Mesothelial cell of epicardium (in vitro differentiated cells): ENCODE measurements around the gene PCSK6. TPM values are rescaled to one million over a fixed set of nuclear protein-coding genes. Genes with fewer than 3 reads are reported as not detected.

ENCODE experiments used
- DNase-seq, 2 experiments: peaks; one replicate each; pipeline ENCODE4 v3.0.0; 2021; ENCODE audit warnings: low spot score in 2 of 2; ENCODE audit not compliant: unreplicated experiment in 2 of 2
- H3K27ac Mint-ChIP-seq: 2 replicates; pipeline ENCODE4 v1.8.0; 2021; ENCODE audit warnings: mixed read lengths
- H3K27me3 Mint-ChIP-seq: 2 replicates; pipeline ENCODE4 v1.8.0; 2021; ENCODE audit warnings: low read depth, mixed read lengths
- H3K36me3 Mint-ChIP-seq: 2 replicates; pipeline ENCODE4 v1.8.0; 2021; ENCODE audit warnings: mixed read lengths
- H3K4me1 Mint-ChIP-seq: 2 replicates; pipeline ENCODE4 v1.8.0; 2021; ENCODE audit warnings: mixed read lengths
- H3K4me3 Mint-ChIP-seq: 2 replicates; pipeline ENCODE4 v1.8.0; 2021; ENCODE audit warnings: mild to moderate bottlenecking, moderate library complexity, mixed read lengths
- H3K9me3 Mint-ChIP-seq: 2 replicates; pipeline ENCODE4 v1.8.0; 2021; ENCODE audit warnings: mixed read lengths
- total RNA-seq: library from RNA; stranded (reverse); gene quantifications from 3 replicates; pipeline ENCODE4 v1.2.1, GENCODE V29; 2021
- TF ChIP-seq, protein P1 (sequence below): fragments of 200-600 bp; sonication (generic); IDR thresholded peaks from one replicate; pipeline ENCODE4 v1.5.0; 2021; ENCODE audit warnings: antibody characterized with exemption; ENCODE audit not compliant: unreplicated experiment

Gene PCSK6
- total RNA-seq, 1 donor from 2014 or later, result 4.5 TPM

DNA sequence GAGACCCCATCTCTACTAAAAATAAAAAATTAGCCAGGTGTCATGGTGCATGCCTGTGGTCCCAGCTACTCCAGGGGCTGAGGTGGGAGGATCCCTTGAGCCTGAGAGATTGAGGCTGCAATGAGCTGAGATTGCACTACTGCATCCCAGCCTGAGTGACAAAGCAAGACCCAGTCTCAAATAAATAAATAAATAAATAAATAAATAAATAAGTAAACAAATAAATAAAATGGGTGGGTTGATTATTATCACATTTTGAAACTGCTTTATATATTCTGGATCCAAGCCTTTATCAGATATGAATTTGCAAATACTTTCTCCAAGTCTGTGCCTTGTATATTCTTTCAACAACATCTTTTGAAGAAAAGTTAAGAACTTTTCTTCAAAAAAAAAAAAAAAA, 22.2 kb upstream of the PCSK6 start:
- H3K36me3 Mint-ChIP-seq, result no peaks in the 10 kb centered on the region
- H3K4me3 Mint-ChIP-seq, result no peak overlapping the region
- H3K9me3 Mint-ChIP-seq, result peaks cover 19% of the 10 kb centered on the region
- no peak for DNase-seq
- peaks cover 28% of the 10 kb centered on the region for H3K27me3 Mint-ChIP-seq
- H3K4me1 Mint-ChIP-seq, result no peaks in the 10 kb centered on the region
- no peak overlapping the region for H3K27ac Mint-ChIP-seq
- TF ChIP-seq, protein P1, sequence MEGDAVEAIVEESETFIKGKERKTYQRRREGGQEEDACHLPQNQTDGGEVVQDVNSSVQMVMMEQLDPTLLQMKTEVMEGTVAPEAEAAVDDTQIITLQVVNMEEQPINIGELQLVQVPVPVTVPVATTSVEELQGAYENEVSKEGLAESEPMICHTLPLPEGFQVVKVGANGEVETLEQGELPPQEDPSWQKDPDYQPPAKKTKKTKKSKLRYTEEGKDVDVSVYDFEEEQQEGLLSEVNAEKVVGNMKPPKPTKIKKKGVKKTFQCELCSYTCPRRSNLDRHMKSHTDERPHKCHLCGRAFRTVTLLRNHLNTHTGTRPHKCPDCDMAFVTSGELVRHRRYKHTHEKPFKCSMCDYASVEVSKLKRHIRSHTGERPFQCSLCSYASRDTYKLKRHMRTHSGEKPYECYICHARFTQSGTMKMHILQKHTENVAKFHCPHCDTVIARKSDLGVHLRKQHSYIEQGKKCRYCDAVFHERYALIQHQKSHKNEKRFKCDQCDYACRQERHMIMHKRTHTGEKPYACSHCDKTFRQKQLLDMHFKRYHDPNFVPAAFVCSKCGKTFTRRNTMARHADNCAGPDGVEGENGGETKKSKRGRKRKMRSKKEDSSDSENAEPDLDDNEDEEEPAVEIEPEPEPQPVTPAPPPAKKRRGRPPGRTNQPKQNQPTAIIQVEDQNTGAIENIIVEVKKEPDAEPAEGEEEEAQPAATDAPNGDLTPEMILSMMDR, result no peak

DNA sequence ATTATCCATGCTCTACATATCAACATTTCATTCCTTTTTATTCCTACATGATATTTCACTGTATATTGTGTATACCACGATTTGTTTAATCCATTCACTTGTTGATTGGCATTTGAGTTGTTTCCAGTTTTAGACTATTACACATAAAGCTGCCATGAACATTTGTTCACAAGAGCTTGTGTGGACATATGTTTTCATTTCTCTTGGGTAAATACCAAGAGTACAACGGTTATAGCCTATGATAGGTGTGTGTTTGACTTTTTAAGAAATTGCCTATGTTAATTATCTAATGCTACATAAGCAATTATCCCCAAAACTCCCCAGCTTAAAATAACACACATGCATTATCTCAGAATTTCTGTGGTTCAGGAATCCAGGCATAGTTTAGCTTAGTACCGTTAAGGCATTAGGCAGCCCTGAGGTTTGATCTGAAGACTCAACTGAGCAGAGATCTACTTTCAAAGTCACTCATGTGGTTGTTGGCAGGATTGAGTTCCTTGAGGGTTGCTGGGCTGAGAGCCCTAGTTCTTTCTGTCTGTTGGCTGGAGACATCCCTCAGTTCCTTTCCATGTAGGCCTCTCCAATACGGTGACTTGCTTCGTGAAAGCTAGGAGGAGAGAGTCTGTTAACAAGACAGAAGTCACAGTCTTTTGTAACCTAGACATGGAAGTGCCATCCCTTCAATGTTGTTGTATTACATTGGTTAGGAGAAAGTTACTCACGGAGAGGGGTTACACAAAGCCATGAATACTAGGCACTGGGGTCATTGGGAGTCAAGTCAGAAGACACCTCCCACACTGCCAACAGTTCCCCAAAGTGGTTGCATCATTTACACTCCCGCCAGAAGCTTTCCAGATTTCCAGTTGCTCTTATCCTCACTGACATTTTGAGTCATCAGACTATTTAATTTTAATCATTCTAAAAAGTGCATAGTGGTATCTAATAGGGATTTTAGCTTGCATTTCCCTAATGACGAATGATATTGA, 21.0 kb upstream of the PCSK6 start:
- Mint-ChIP-seq H3K27ac (no peak overlapping the region), H3K27me3 (peaks cover 34% of the 10 kb centered on the region), H3K4me1 (no peaks in the 10 kb centered on the region), H3K9me3 (peaks cover 7% of the 10 kb centered on the region), H3K36me3 (no peaks in the 10 kb centered on the region), H3K4me3 (no peak overlapping the region)
- no peak for DNase-seq
- TF ChIP-seq, protein P1, result no peak

DNA sequence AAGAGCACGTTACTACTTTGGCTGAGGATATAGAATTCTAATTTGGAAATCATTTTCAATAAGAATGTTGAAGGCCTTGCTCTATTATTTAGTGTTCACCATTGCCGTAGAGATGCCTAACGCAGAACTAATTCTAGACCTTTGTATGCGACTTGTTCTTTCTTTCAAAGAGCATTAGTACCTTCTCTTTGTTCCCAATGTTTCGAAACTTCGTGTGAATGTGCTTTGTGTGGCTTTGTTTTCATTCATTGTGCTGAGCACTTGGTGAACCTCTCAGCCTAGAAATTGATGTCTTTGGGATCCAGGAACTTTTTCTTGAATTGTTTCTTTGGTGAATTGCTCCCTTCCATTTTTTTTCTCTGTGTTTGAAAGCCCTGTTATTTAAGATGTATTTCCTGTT, 19.8 kb upstream of the PCSK6 start:
- no peaks in the 10 kb centered on the region for H3K9me3 Mint-ChIP-seq
- H3K36me3 Mint-ChIP-seq, result no peaks in the 10 kb centered on the region
- no peak overlapping the region for H3K27ac Mint-ChIP-seq
- H3K4me1 Mint-ChIP-seq, result no peaks in the 10 kb centered on the region
- DNase-seq, result no peak
- TF ChIP-seq, protein P1, result no peak
- H3K27me3 Mint-ChIP-seq, result peaks cover 40% of the 10 kb centered on the region
- H3K4me3 Mint-ChIP-seq, result no peak overlapping the region

DNA sequence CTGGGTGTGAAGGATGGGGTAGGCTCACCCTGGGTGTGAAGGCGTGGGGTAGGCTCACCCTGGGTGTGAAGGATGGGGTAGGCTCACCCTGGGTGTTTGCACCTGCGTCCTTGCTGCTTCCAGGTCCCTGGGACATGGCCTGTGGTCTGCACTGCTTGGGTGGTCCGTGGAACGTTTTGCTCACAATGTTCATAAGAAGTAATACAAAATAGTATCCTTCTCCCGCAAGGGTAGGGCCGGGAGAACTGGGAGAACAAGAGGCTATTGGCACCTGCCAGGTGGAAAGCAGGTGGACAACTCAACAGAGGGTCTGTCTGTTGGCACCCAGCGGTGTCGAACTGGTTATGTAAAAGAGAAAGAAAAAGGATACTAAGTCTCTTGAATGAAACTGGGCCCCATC, 17.0 kb upstream of the PCSK6 start:
- TF ChIP-seq, protein P1, result no peak
- H3K4me1 Mint-ChIP-seq, result peaks cover 12% of the 10 kb centered on the region
- no peak for DNase-seq

DNA sequence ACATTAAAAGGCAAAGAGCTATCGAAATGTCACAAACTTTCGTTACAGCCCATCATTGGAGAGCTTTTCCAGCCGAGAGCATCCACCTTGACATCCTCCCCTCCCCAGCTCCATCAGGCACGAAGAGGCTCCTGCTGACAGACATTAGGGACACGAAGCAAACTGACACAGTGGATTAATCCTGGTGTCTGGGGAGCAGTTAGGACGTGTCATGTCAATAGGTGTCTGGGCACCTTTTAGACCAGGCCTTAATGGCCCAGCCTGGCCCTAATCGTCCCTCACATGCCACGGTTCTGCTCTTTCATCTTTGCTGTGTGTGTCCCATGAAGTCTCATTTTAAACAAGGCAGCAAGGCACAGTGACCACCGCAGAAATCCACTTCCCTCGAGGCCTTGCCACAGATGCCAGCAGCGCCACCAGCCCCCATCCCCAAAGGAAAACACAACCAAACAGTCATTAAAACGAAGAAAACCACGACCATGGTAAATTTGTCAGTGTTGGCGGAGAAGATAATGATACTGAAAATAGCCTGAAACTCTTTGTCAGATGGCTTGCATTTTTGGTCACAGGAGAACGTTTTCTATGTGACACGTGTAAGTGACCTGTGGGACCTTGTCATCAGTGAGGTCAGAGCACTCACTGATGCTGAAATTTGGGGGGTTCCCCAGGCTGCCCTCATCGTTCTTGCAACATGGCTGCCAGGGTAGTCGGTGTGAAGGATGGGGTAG, 16.3 kb upstream of the PCSK6 start:
- TF ChIP-seq, protein P1, result no peak
- H3K4me3 Mint-ChIP-seq, result no peak overlapping the region

More for the DNA sequence above, 17.0 kb upstream of the PCSK6 start:
- Mint-ChIP-seq H3K27ac (no peak overlapping the region), H3K27me3 (peaks cover 45% of the 10 kb centered on the region), H3K4me3 (no peak overlapping the region), H3K36me3 (no peaks in the 10 kb centered on the region), H3K9me3 (no peaks in the 10 kb centered on the region)

More for the DNA sequence above, 16.3 kb upstream of the PCSK6 start:
- Mint-ChIP-seq H3K4me1 (peaks cover 16% of the 10 kb centered on the region), H3K9me3 (no peaks in the 10 kb centered on the region), H3K36me3 (no peaks in the 10 kb centered on the region), H3K27ac (no peak overlapping the region), H3K27me3 (peaks cover 49% of the 10 kb centered on the region)
- no peak for DNase-seq
